Inflammatory macrophage (primary cell): ENCODE measurements around the gene KRABD2.
"Not testable (repeated sequence)": the region's sequence is repeated elsewhere in the genome, so short reads cannot be mapped to it uniquely, and the experiment has no call there.

Experiments used
- DNase-seq, 2 donors: peaks; one replicate each; pipeline ENCODE4 v3.0.0-alpha.2; 2020 to 2022

The KRABD2 gene

GRCh38 chr17:8376271-8377067 is at the start of gene KRABD2:
Gene KRABD2 (minus strand): TSS chr17:8376704.
- peak; percentile 81 to 90 for DNase-seq

GRCh38 chr17:8421571-8421970 is 45.1 kb upstream of the KRABD2 start:
- DNase-seq = no peak

GRCh38 chr17:8420041-8420934 is 43.8 kb upstream of the KRABD2 start:
- peak; percentile 71 to 73 for DNase-seq

GRCh38 chr17:8419305-8419704 is 42.8 kb upstream of the KRABD2 start:
- no peak for DNase-seq

- no peak for DNase-seq
These were observed 42.0 kb upstream of the KRABD2 start for GRCh38 chr17:8418471-8418870.

GRCh38 chr17:8417806-8418205 is 41.3 kb upstream of the KRABD2 start:
- DNase-seq = peak; percentile 92

- DNase-seq = no peak
These were observed 37.4 kb upstream of the KRABD2 start for GRCh38 chr17:8413938-8414337.

GRCh38 chr17:8413328-8413727 is 36.8 kb upstream of the KRABD2 start:
- DNase-seq = no peak

GRCh38 chr17:8412089-8412488 is 35.6 kb upstream of the KRABD2 start:
- no peak for DNase-seq

GRCh38 chr17:8410883-8411238 is 34.4 kb upstream of the KRABD2 start:
- DNase-seq = no peak

GRCh38 chr17:8409966-8410882 is 33.7 kb upstream of the KRABD2 start:
- peak; percentile 89 to 91 for DNase-seq

- DNase-seq = no peak
These were observed 31.9 kb upstream of the KRABD2 start for GRCh38 chr17:8408371-8408770.

- DNase-seq = no peak
These were observed 29.7 kb upstream of the KRABD2 start for GRCh38 chr17:8406174-8406573.

GRCh38 chr17:8405499-8406016 is 29.1 kb upstream of the KRABD2 start:
- DNase-seq = no peak

GRCh38 chr17:8402921-8403536 is 26.5 kb upstream of the KRABD2 start:
- DNase-seq = no peak

GRCh38 chr17:8401107-8401506 is 24.6 kb upstream of the KRABD2 start:
- no peak for DNase-seq

GRCh38 chr17:8398980-8399379 is 22.5 kb upstream of the KRABD2 start:
- DNase-seq = no peak

GRCh38 chr17:8397636-8398035 is 21.1 kb upstream of the KRABD2 start, which contains the start of gene RNF222:
Gene RNF222 (minus strand): TSS chr17:8397827. CDS start chr17:8393461, 4,366 bp downstream.
- DNase-seq = no peak

GRCh38 chr17:8394497-8394896 is 18.0 kb upstream of the KRABD2 start:
- not testable (repeated sequence) for DNase-seq

- DNase-seq = no peak
These were observed 17.1 kb upstream of the KRABD2 start for GRCh38 chr17:8393470-8394231.
